Ascending aorta (tissue), 2 donors: ENCODE data around the gene SLC24A3. TPM values are rescaled to one million over a fixed set of nuclear protein-coding genes. Genes with fewer than 3 reads are reported as not detected.

Source experiments
- DNase-seq, 2 donors: peaks; one replicate each; pipeline ENCODE4 v3.0.0-alpha.2; 2019; ENCODE audit warnings: low spot score in 2 of 2
- H3K27ac ChIP-seq, 2 donors: fragments of 200-600 bp; sonication (generic); one replicate each; pipeline ENCODE4 v1.5.1; 2016 to 2017; ENCODE audit warnings: mild to moderate bottlenecking in 1 of 2
- H3K27me3 ChIP-seq: fragments of 200-600 bp; sonication (generic); one replicate; pipeline ENCODE4 v1.5.1; 2017
- H3K36me3 ChIP-seq, 2 donors: fragments of 200-600 bp; sonication (generic); one replicate each; pipeline ENCODE4 v1.5.1; 2016
- H3K4me1 ChIP-seq, 2 donors: fragments of 200-600 bp; sonication (generic); one replicate each; pipeline ENCODE4 v1.5.1; 2016 to 2017; ENCODE audit warnings: mild to moderate bottlenecking in 1 of 2
- H3K4me3 ChIP-seq, 2 donors: fragments of 200-600 bp; sonication (generic); one replicate each; pipeline ENCODE4 v1.5.1; 2016 to 2017; ENCODE audit warnings: mild to moderate bottlenecking in 1 of 2
- H3K9me3 ChIP-seq, 2 donors: fragments of 200-600 bp; sonication (generic); one replicate each; pipeline ENCODE4 v1.5.1; 2016
- CTCF ChIP-seq, 3 experiments: fragments of 200-600 bp in 2 of 3; fragments of 450-650 bp in 1 of 3; sonication (generic) in 2 of 3; IDR thresholded peaks; one replicate each; pipeline ENCODE4 v1.5.1; 2016 to 2019; ENCODE audit warnings: antibody characterized with exemption in 3 of 3, mild to moderate bottlenecking in 1 of 3, moderate library complexity in 1 of 3
- intact Hi-C: fragments of 100-400 bp; cut with DNase I; formaldehyde crosslinking; loops from one replicate; pipeline ENCODE4 v1.15.1; 2023
- total RNA-seq: library from RNA; depleted of rRNA; stranded (reverse); fragments of >200 nt; gene quantifications from one replicate; pipeline ENCODE4 v1.1.0, GENCODE V29; 2016

Gene SLC24A3
- total RNA-seq, 1 donor from 2014 or later, result 12.9 TPM

- Histone ChIP-seq H3K9me3 (peaks cover 0 to 3% of the 10 kb centered on the region in 2 donors), H3K27ac (no peak overlapping the region), H3K4me1 (peaks cover 0 to 3% of the 10 kb centered on the region in 2 donors), H3K36me3 (no peaks in the 10 kb centered on the region), H3K27me3 (no peaks in the 10 kb centered on the region), H3K4me3 (no peak overlapping the region)
- no peak for TF ChIP-seq CTCF (IDR thresholded peaks at IDR 0.05)
- intact Hi-C loops, result no loop called here
- no peak for DNase-seq
Measured at GRCh38 chr20:19298652-19299051, 86.2 kb downstream of the SLC24A3 start.

GRCh38 chr20:19300395-19300794 lies 88.0 kb downstream of the SLC24A3 start:
- no peak for DNase-seq
- no peak overlapping the region for H3K27ac ChIP-seq
- TF ChIP-seq CTCF (IDR thresholded peaks at IDR 0.05), result no peak
- no peaks in the 10 kb centered on the region for H3K27me3 ChIP-seq
- H3K9me3 ChIP-seq, result peaks cover 0 to 3% of the 10 kb centered on the region in 2 donors
- H3K36me3 ChIP-seq, result no peaks in the 10 kb centered on the region
- intact Hi-C loops, result no loop called here
- peaks cover 0 to 3% of the 10 kb centered on the region in 2 donors for H3K4me1 ChIP-seq
- H3K4me3 ChIP-seq, result no peak overlapping the region

- intact Hi-C loops, result no loop called here
- no peak for TF ChIP-seq CTCF (IDR thresholded peaks at IDR 0.05)
- no peak for DNase-seq
- Histone ChIP-seq H3K4me1 (peaks cover 0 to 3% of the 10 kb centered on the region in 2 donors), H3K9me3 (peaks cover 0 to 3% of the 10 kb centered on the region in 2 donors), H3K4me3 (no peak overlapping the region), H3K36me3 (no peaks in the 10 kb centered on the region), H3K27ac (no peak overlapping the region), H3K27me3 (no peaks in the 10 kb centered on the region)
Measured at GRCh38 chr20:19301142-19301541, 88.7 kb downstream of the SLC24A3 start.

GRCh38 chr20:19301843-19302242 lies 89.4 kb downstream of the SLC24A3 start:
- H3K4me3 ChIP-seq, result no peak overlapping the region
- peaks cover 0 to 3% of the 10 kb centered on the region in 2 donors for H3K4me1 ChIP-seq
- no peak for DNase-seq
- H3K27ac ChIP-seq, result no peak overlapping the region
- no peak for TF ChIP-seq CTCF (IDR thresholded peaks at IDR 0.05)
- no peaks in the 10 kb centered on the region for H3K36me3 ChIP-seq
- peaks cover 0 to 3% of the 10 kb centered on the region in 2 donors for H3K9me3 ChIP-seq
- intact Hi-C loops, result no loop called here
- no peaks in the 10 kb centered on the region for H3K27me3 ChIP-seq

- Histone ChIP-seq H3K4me1 (peaks cover 0 to 3% of the 10 kb centered on the region in 2 donors), H3K4me3 (no peak overlapping the region), H3K9me3 (peaks cover 0 to 3% of the 10 kb centered on the region in 2 donors), H3K36me3 (no peaks in the 10 kb centered on the region), H3K27me3 (no peaks in the 10 kb centered on the region), H3K27ac (no peak overlapping the region)
- intact Hi-C loops, result no loop called here
- no peak for TF ChIP-seq CTCF (IDR thresholded peaks at IDR 0.05)
- no peak for DNase-seq
Measured at GRCh38 chr20:19302714-19303113, 90.3 kb downstream of the SLC24A3 start.

- intact Hi-C loops, result no loop called here
- TF ChIP-seq CTCF (IDR thresholded peaks at IDR 0.05), result no peak
Measured at GRCh38 chr20:19304389-19304788, 91.9 kb downstream of the SLC24A3 start.

More at GRCh38 chr20:19304389-19304788, 91.9 kb downstream of the SLC24A3 start:
- H3K27ac ChIP-seq, result no peak overlapping the region
- no peaks in the 10 kb centered on the region for H3K4me1 ChIP-seq
- no peak for DNase-seq
- no peak overlapping the region for H3K4me3 ChIP-seq
- no peaks in the 10 kb centered on the region for H3K36me3 ChIP-seq
- no peaks in the 10 kb centered on the region for H3K27me3 ChIP-seq
- peaks cover 0 to 3% of the 10 kb centered on the region in 2 donors for H3K9me3 ChIP-seq
